GM21723 (cell line): ENCODE measurements around the gene DYNC1I1.

Experiments used
- ATAC-seq: cut with Tn5 transposase; IDR thresholded peaks from one replicate; pipeline ENCODE4 v1.9.1; 2021; ENCODE audit warnings: mild to moderate bottlenecking, moderate library complexity; ENCODE audit not compliant: unreplicated experiment

DYNC1I1 gene

GRCh38 chr7:95955748-95956147, 183.4 kb downstream of the DYNC1I1 start:
- no peak for ATAC-seq

- no peak for ATAC-seq
These were observed 185.2 kb downstream of the DYNC1I1 start for GRCh38 chr7:95957510-95957909.

DNA sequence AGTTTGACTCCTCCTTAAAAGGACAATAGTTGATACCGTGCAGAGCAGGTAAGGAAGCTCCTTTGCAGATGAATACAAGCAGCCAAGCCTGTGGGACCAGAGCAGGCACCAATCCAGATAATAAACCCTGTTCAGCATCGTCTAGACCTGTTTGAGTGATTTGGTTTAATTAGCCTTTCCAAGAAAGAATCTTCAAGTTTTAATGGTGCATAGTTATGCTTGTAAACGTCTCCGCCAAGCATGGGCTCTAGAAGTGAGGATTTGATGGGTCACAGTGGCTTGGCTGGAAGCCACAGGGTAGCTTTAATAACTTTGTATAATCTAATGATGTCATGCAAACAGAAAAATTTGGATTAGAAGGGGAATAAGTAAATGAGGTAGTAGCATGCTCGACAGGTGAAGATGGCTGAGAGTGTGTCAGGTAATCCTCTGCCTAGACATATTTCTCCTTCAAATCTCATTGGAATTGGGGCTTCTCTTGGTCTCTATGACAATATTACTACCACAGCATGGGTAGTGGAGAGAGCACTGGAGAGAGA, 188.4 kb downstream of the DYNC1I1 start:
- no peak for ATAC-seq

GRCh38 chr7:95963446-95963990, 191.2 kb downstream of the DYNC1I1 start:
- ATAC-seq, result no peak

- ATAC-seq, result no peak
These were observed 199.4 kb downstream of the DYNC1I1 start for GRCh38 chr7:95971716-95972115.

DNA sequence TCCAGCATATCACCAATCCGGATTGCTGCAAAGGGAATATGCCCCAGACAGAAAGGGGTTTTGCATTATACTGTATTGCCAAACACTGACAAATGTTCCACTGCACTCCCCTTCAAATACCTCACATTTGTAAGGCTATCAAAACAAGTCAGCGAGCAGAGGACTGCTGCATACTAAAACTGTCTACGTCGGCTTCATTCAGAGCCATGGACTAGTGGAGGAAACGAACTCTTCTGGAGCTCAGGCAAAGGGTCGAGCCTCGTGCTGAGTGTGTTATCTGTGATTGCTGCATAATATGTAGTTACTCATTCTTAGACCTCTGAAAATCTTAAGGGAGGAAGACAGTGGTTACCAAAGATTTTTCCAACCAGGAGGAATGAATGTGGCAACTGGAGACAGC, 200.2 kb downstream of the DYNC1I1 start:
- ATAC-seq, result no peak

- ATAC-seq, result no peak
These were observed 201.8 kb downstream of the DYNC1I1 start for GRCh38 chr7:95974108-95974507.

DNA sequence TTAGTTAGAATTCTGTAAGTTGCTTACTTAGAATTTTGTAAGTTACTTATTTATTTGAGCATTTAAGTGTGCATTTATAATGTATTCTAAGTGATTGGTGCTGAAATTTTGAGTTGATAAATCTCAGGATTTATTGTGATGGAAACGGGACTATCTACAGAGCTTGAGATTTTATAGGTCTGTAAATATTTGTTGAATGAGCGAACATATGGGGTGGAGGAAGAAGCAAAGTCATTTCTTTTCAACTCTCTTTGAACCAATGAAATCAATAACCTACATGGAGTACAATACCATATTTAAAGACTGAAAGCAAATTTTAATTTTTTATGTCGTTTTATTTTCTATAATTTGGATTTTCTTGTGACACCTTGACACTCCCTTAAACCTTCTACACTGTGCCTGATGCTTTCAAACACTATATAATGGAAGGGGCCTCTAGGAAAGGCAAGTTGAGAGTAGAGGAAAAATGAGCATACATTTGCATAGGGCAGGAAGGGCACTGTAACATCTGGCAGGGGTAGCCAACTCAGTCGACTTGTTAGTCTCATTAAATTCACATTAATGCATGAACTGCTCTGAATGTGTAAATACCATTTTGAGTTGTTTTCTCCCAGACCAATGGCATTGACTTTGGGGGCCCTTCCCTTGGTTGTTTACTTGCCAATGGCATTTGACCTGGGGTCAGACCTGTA, 204.2 kb downstream of the DYNC1I1 start:
- no peak for ATAC-seq

DNA sequence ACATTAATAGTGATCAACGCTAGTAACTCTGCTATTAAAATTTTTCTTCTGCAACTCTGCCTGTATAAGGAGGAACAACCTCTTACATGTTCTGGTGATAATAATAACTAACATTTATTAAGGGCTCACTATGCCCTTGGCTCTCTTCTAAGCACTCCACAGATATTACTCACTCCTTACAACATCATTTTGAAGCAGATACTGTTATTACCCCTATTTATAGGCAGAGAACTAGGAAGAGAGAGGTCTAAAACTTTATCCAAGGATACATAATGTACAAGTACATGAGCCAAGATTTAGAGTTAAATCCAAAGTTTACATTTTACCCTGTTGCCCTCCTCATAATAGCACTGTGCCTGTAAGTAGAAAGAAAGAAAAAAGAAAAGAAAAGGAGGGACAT, 205.6 kb downstream of the DYNC1I1 start:
- no peak for ATAC-seq

GRCh38 chr7:95980167-95980566, 207.8 kb downstream of the DYNC1I1 start:
- no peak for ATAC-seq

DNA sequence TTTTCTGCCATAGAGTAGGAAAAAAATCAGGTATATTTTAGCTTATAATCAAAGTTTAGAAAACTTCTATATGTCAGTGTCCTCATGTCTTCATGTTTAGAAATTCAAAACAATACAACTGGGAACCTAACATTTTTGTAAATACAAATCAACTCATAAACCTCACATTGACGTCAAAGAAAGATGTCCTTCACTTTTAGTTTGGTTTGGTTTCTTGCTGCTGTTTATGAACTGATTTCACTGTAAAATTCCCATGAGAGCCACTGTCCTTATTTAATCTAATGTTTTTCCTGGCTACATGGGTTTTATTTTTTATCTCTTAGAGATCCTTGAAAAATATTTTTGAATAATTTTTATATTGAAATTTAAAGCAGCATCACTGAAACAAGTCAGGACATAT, 208.4 kb downstream of the DYNC1I1 start:
- no peak for ATAC-seq

- ATAC-seq, result no peak
These were observed 213.9 kb downstream of the DYNC1I1 start for GRCh38 chr7:95986178-95986764.

DNA sequence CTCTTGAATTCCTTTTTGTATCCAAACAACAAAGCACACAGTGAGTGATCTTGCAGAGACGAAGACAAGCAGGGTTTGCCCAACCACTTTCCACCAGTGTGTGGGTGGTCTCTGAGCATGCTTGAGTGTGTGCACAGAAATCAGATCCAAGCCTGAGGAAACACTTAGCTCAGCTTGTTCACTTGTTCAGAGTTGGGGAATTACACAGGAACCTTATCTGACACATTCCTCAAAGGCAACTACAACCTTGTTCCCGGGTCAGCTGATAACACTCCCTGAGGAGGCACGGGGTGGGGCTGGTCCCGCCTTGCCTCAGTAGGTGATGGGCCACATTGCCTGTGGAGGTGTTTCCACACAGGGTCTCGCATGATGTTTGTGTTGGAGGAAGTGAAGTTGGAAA, 216.9 kb downstream of the DYNC1I1 start:
- ATAC-seq, result no peak

DNA sequence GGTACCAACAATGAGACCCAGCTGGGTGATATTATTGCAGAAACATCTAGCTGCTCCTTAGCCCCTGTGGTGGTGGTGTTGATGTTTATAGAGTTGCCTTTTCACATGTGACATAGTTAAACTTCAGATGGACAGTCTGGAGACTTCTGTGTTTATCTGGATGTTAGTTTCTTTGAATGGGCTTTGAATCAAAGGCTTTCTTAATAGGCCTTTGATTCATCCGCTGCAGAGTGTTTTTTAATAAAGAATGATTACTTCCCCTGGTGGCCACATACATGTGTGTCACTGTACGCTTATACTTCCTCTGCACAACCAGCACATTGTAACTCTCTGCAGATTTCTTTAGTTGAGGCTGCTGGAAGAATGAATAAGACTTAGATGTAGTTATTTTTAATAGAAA, 221.0 kb downstream of the DYNC1I1 start:
- ATAC-seq, result no peak

DNA sequence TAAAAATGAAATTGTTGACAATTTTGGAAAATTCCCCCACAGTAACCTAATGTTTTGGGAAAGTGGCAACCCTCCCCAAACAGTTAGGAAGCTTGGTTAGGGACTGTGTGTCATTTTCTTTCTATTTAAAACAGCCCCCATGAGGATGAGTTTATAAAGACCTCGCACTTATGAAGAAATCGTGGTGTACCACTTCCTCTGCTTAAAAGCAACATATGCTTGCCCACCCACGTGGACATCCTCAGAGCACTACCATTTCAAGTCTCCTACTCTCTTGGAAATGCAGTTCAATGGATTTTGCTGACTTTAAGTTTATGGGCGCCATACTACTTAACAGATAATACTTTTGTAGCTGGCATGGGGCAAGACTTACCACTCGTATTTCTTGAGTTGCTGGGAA, 223.8 kb downstream of the DYNC1I1 start:
- no peak for ATAC-seq

DNA sequence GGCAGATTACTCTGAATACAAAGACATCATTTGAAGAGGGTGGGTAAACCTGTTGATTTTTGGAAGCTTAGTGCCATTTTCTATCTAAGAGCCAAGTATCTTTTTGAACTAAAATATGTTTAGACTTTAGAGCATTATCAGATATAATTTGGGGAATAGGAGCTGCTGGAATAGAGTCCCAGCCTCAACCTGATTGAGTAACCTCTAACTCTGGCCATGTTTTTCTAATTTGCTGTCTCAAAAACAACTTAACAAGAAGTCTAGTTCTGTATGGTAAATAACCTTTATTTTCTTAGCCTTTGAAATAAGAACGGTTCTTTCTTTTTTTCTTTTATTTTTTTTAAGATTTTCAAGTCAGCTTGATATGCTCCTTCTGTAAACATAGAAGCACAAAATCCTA, 224.5 kb downstream of the DYNC1I1 start:
- ATAC-seq, result no peak

DNA sequence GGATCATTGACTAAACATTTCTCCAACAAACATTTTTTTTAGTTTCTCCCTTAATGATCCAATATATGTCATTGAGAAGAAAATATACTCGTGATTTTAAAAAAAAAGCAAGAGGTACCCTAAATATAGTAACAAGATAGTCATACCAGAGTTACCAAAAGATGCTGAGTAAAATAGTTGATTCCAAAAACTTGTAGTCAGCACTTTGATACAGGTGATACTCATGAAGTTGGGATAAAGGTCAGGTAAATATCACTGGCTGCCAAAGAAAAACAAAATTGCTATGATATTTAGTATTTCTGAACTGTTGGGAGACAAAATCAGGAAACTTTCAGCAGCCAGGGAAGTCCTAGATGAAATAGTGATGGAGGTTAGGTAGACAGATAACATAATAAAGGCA, 225.3 kb downstream of the DYNC1I1 start:
- ATAC-seq, result no peak

GRCh38 chr7:95999481-95999880, 227.1 kb downstream of the DYNC1I1 start:
- ATAC-seq, result no peak

DNA sequence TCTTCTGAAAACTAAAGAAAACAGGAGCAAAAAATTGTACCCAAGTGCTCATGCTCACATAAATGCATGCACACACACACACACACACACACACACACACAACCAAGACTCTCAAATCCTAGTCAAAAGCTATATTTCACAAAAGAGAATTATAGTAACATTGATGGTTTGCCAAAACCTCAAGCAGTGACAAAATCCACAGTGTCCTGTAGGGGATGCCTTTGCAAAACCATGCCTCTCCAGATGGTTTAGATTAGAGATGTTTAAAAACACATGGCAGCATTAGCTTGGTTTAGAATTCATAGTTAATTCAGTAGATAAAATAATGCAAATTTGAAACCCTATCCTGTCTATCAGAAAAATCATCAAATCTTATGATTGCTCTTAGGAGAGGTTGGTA, 232.2 kb downstream of the DYNC1I1 start:
- no peak for ATAC-seq

DNA sequence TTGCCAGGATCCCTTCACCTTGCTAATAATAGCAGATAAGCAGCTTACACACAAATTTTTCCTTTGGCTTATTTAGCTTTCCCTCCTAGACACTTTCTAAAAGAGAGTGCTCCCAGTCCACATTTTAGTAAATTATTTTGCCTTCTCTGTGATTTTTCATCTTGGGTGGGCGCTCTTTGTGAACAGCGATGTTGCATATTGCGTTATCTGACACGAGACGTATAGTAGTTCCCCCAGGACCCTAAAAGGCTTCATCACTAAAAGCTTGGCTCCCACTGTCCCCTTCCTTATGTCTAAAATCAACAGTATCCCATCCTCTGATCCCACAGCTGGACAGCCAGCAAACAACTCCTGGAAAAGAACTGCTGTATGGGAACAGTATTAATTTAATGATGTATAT, 232.9 kb downstream of the DYNC1I1 start:
- no peak for ATAC-seq

- ATAC-seq, result no peak
These were observed 236.8 kb downstream of the DYNC1I1 start for GRCh38 chr7:96009148-96009547.

DNA sequence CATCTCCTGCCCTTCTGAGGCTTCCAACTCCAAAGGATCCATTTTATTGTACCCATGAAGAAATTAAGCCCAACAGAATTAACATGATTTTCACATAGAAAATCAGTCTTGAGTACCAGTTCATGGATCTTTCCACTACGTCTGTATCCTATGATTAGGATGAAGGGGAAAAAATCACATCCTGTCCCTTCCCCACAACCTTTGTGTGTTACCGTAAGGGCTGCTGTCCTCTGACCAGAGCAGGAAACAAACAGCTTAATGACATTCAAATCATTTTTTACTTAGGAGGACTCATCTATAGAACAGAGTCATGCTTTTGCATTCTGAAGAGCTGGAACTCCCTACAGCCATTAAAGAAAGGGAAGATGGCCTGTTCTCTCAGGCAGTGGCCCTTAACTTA, 241.5 kb downstream of the DYNC1I1 start:
- no peak for ATAC-seq
